Measurements from ENCODE around the gene REPIN1.

REPIN1 gene

GRCh38 chr7:150337659-150338081 is 31.0 kb upstream of the REPIN1 start:
- no peak for DNase-seq

GRCh38 chr7:150338166-150338829 is 30.3 kb upstream of the REPIN1 start:
- DNase-seq, result no peak

DNA sequence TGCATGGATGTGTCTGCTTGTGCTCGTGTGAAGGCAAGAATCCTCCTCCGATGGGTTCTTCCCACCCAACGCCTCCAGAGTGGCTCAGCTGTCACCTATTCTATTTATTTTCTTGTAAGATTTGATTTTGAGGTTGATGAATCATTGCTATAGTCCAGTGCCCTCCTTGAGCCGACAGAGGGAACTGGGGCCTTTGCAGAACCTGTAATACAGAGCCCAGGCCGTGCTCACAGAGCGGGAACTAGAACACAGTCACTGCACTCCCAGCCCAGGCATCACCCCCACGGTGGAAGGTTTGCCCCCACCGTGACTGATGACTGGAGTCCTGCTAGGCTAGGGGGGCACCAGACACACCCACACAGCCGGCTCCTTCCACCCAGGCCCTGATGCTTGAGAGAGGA is 29.2 kb upstream of the REPIN1 start:
- DNase-seq, result no peak

GRCh38 chr7:150340024-150340749 is 28.4 kb upstream of the REPIN1 start:
- no peak for DNase-seq

GRCh38 chr7:150340875-150341262 is 27.8 kb upstream of the REPIN1 start:
- no peak for DNase-seq

- DNase-seq, result no peak
Observed at GRCh38 chr7:150341263-150342120, 27.1 kb upstream of the REPIN1 start, which contains the start of gene RARRES2. RARRES2 (minus strand) TSS chr7:150341629; CDS start chr7:150340609, 1,020 bp downstream.

GRCh38 chr7:150342121-150342408 is 26.6 kb upstream of the REPIN1 start:
- DNase-seq, result no peak

DNA sequence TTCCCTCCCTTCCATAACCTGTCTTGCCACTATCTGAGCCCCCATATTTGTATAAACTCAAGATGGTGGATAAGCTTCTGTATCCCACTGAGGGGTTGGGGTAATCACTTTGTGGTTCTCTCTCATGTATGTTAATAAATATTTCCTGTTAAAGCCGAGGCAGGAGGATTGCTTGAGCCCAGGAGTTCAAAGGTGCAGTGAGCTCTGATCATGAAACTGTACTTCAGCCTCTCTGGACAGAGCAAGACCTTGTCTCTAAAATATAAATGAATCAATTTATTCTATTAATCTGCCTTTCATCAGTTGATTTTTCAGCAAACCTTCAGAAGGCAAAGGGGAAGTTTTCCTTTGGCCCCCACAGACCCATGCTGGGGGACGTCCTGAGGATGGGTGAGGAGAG is 25.4 kb upstream of the REPIN1 start:
- no peak for DNase-seq

GRCh38 chr7:150344299-150344698 is 24.3 kb upstream of the REPIN1 start:
- DNase-seq, result no peak

- no peak for DNase-seq
Observed at GRCh38 chr7:150345012-150345411, 23.6 kb upstream of the REPIN1 start.

DNA sequence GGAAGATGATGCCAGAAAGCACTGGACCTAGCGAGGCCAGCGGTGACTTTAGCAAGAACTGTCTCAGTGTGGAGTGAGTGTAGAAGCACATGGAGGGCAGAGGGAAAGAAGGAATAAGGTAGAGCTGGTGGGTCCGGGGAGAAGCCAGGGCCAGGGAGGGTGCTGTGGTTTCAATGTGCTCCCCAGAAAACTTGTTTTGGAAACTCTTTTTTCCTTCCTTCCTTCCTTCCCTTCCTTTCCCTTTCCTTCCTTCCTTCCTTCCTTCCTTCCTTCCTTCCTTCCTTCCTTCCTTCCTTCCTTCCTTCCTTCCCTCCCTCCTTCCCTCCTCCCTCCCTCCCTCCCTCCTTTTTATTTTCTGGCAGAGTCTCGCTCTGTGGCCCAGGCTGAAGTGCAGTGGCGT is 21.7 kb upstream of the REPIN1 start:
- no peak for DNase-seq

GRCh38 chr7:150351587-150352194 is 16.9 kb upstream of the REPIN1 start:
- DNase-seq, result no peak

GRCh38 chr7:150355666-150356059 is 13.0 kb upstream of the REPIN1 start:
- DNase-seq, result no peak

GRCh38 chr7:150356265-150356897 is 12.2 kb upstream of the REPIN1 start:
- peak; percentile 24 for DNase-seq

- peak; percentile 61 for DNase-seq
Observed at GRCh38 chr7:150357270-150357669, 11.4 kb upstream of the REPIN1 start.

DNA sequence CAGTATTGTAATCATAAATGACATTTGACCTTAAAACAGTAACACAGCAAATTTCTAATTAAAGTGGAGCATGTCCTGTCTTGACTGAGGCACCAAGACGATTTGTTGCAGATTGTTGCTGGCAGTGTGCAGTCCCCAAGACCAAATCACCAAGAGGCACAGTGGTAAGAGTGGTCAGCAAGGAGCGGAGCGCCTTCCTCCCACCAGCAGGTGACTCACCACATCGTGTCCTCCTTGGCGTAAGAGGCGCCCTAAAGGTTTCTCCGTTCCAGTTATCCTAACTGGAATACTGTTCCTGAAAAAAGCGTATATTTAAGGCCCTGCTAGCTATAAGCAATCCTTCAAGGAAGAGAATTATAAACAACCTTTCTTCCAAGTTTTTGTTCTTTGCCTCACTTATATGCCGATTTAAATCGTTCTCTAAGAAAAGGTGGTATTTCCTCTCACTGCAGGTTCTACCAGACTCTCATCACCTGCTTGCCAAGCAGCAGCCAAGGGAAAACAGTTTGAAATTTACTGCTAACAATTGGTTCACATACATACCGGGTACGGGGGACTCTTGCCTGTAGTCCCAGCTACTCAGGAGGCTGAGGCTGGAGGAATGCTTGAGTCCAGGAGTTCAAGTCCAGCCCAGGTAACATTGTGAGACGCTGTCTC is 10.7 kb upstream of the REPIN1 start:
- peak; percentile 26 for DNase-seq

GRCh38 chr7:150358433-150358832 is 10.2 kb upstream of the REPIN1 start:
- no peak for DNase-seq

DNA sequence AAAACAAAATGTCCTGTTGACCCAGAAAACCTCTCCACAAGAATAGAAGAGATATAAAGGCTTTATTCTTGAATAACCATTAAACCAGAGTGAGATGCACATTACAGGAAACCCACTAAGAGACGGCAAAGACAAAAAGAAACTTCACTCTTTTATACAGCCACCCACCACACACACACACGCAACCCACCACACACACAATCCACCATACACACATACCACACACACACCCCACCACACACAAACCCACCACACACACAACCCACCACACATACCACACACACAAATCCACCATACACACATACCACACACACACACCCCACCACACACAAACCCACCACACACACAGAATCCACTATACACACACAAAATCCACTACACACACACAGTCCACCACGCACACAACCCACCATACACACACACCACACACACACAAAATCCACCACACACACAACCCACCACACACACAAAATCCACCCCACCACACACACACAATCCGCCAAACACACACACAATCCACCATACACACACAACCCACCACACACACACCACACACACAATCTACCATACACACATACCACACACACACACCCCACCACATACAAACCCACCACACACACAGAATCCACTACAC is 9.5 kb upstream of the REPIN1 start:
- no peak for DNase-seq

DNA sequence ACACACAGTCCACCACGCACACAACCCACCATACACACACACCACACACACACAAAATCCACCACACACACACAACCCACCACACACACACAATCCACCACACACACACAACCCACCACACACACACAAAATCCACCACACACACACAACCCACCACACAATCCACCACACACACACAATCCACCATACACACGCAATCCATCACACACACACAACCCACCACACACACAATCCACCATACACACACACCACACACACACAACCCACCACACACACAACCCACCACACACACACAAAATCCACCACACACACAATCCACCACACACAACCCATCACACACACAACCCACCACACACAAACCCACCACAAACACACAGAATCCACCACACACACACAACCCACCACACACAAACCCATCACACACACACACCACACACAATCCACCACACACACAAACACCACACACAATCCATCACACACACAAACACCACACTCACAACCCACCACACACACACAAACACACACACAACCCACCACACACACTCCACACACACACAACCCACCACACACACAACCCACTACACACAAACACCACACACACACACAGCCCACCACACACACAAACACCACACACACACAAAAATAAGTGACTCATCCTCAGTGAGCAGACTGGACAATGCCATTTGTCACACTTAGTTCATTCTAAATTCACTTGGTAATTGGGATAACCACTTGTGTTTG is 8.8 kb upstream of the REPIN1 start:
- no peak for DNase-seq

DNA sequence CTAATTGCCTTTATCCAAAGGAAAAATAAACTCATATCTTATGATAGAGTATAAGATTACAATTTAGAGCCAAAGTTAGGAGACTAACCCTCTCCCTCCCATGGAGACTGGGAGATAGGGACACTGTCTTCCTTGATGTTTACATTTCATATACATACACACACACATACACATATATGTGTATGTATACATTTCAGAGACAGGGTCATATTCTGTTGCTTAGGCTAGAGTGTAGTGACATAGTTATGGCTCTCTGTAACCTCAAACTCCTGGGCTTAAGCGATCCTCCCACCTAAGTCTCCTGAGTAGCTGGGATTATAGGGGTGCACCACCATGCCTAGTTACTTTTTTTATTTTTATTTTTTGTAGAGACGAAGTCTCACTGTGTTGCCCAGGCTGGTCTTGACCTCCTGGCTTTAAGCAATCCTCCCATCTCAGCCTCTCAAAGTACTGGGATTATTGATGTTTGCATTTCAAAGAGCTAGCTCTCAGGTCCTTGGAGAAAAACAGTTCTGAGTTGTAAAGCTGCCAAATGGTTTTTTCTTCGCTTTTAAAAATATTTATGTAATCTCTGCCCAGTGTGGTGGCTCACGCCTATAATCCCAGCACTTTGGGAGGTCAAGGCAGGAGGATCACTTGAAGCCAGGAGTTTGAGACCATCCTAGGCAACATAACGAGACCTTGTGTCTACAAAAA is 8.1 kb upstream of the REPIN1 start:
- no peak for DNase-seq

Measured in MV-4-11 (cell line).